HEK293 (cell line): ENCODE data around the gene RHPN2.
"Not testable (repeated sequence)": the region's sequence is repeated elsewhere in the genome, so short reads cannot be mapped to it uniquely, and the experiment has no call there.

Source experiments
- CTCF ChIA-PET: fragments of 350-600 bp; formaldehyde crosslinking; extraction: SDS; loops from one replicate; lab custom pipeline; 2021; ENCODE audit warnings: antibody characterized with exemption; lab: Yijun Ruan, JAX
- POLR2A ChIA-PET: fragments of 300-600 bp; formaldehyde crosslinking; extraction: SDS; loops from one replicate; lab custom pipeline; 2020; ENCODE audit warnings: antibody characterized with exemption, inconsistent platforms; lab: Yijun Ruan, JAX
- H3K27ac ChIP-seq: fragments of 200-500 bp; sonication (Bioruptor generic); 2 replicates; pipeline ENCODE4 v1.5.1; 2014; ENCODE audit warnings: low read depth, low read length, control low read depth, inconsistent platforms; ENCODE audit errors: extremely low read depth
- H3K36me3 ChIP-seq, 2 experiments: fragments of 200-500 bp in 1 of 2; sonication (Bioruptor generic) in 1 of 2; 1 replicate in 1 of 2; 2 replicates in 1 of 2; pipeline ENCODE4 v1.5.1; 2014 to 2017; ENCODE audit warnings: inconsistent platforms in 2 of 2, low read length in 2 of 2; ENCODE audit not compliant: control insufficient read depth in 2 of 2, insufficient read depth in 1 of 2
- H3K4me1 ChIP-seq: fragments of 200-500 bp; sonication (Bioruptor generic); 2 replicates; pipeline ENCODE4 v1.5.1; 2014; ENCODE audit warnings: mild to moderate bottlenecking, low read length, inconsistent platforms; ENCODE audit not compliant: control insufficient read depth, insufficient read depth
- H3K4me3 ChIP-seq: 2 replicates; pipeline ENCODE4 v1.5.1; 2011; ENCODE audit warnings: low read depth, mild to moderate bottlenecking, control low read depth, low read length, moderate library complexity
- H3K9me3 ChIP-seq: fragments of 200-500 bp; sonication (Bioruptor generic); 2 replicates; pipeline ENCODE4 v1.5.1; 2014; ENCODE audit warnings: low read depth, low read length, inconsistent platforms; ENCODE audit not compliant: control insufficient read depth, insufficient read depth
- IKZF3 ChIP-seq: fragments of 450-650 bp; IDR thresholded peaks from 2 replicates; pipeline ENCODE4 v1.5.0; 2018; ENCODE audit warnings: missing biosample characterization, mild to moderate bottlenecking, missing genetic modification characterization, moderate library complexity
- ZIC2 ChIP-seq: fragments of 450-650 bp; formaldehyde crosslinking; IDR thresholded peaks from 2 replicates; pipeline ENCODE4 v1.5.1; 2016; ENCODE audit warnings: missing biosample characterization, missing genetic modification characterization
- ZNF341 ChIP-seq: fragments of 450-650 bp; formaldehyde crosslinking; IDR thresholded peaks from 2 replicates; pipeline ENCODE4; 2016; ENCODE audit warnings: low read depth, missing biosample characterization, missing genetic modification characterization
- ZNF776 ChIP-seq: fragments of 450-650 bp; formaldehyde crosslinking; IDR thresholded peaks from 2 replicates; pipeline ENCODE4 v1.5.0; 2017; ENCODE audit warnings: missing biosample characterization, missing genetic modification characterization, borderline replicate concordance
- ZSCAN16 ChIP-seq: fragments of 450-650 bp; formaldehyde crosslinking; IDR thresholded peaks from 2 replicates; pipeline ENCODE4 v1.5.1; 2016; ENCODE audit warnings: missing biosample characterization, missing genetic modification characterization
- TF ChIP-seq, protein P1 (sequence below): fragments of 450-650 bp; formaldehyde crosslinking; IDR thresholded peaks from 2 replicates; pipeline ENCODE4 v1.5.1; 2016; ENCODE audit warnings: missing biosample characterization, missing genetic modification characterization, borderline replicate concordance
- TF ChIP-seq, protein P2 (sequence below): fragments of 450-650 bp; formaldehyde crosslinking; IDR thresholded peaks from 2 replicates; pipeline ENCODE4 v1.5.1; 2016; ENCODE audit warnings: missing biosample characterization, missing genetic modification characterization
- TF ChIP-seq, protein P3 (sequence below): fragments of 450-650 bp; formaldehyde crosslinking; IDR thresholded peaks from 2 replicates; pipeline ENCODE4 v1.5.1; 2016; ENCODE audit warnings: missing biosample characterization, missing genetic modification characterization, borderline replicate concordance

RHPN2 gene

DNA sequence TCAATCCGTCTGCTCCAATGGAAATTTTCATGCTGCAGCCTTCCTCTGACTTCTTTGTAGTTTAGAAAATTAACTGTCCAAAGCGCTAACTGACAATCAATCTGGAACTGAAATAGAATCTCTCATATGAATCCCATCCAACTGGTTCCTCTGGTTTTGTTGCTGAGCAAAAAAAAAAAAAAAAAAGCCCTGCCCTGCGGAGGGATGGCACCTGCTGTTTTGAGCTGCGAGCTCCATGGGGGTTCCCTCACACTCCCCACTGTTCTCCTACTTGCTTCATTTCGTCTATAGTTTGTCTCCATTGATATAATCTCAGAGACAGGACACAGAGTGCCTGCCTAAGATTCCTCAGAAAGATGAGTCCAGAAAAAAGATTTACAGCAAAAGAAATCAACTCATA lies 59.2 kb downstream of the RHPN2 start:
- no peaks in the 10 kb centered on the region for H3K9me3 ChIP-seq
- H3K27ac ChIP-seq = no peak overlapping the region
- peaks cover 24 to 69% of the 10 kb centered on the region in 2 experiments for H3K36me3 ChIP-seq
- H3K4me1 ChIP-seq = no peaks in the 10 kb centered on the region
- ChIA-PET CTCF (interaction anchor here (0.6 kb wide), 1 partner anchor 18 kb away, joined by 3 read pairs; no protein-coding TSS in a partner anchor), POLR2A (no interaction called here)
- H3K4me3 ChIP-seq = no peak overlapping the region
- no peak for TF ChIP-seq ZNF776 (tag by site-specific recombination)
- TF ChIP-seq ZNF341 (tag by site-specific recombination) = no peak
- TF ChIP-seq, protein P1, sequence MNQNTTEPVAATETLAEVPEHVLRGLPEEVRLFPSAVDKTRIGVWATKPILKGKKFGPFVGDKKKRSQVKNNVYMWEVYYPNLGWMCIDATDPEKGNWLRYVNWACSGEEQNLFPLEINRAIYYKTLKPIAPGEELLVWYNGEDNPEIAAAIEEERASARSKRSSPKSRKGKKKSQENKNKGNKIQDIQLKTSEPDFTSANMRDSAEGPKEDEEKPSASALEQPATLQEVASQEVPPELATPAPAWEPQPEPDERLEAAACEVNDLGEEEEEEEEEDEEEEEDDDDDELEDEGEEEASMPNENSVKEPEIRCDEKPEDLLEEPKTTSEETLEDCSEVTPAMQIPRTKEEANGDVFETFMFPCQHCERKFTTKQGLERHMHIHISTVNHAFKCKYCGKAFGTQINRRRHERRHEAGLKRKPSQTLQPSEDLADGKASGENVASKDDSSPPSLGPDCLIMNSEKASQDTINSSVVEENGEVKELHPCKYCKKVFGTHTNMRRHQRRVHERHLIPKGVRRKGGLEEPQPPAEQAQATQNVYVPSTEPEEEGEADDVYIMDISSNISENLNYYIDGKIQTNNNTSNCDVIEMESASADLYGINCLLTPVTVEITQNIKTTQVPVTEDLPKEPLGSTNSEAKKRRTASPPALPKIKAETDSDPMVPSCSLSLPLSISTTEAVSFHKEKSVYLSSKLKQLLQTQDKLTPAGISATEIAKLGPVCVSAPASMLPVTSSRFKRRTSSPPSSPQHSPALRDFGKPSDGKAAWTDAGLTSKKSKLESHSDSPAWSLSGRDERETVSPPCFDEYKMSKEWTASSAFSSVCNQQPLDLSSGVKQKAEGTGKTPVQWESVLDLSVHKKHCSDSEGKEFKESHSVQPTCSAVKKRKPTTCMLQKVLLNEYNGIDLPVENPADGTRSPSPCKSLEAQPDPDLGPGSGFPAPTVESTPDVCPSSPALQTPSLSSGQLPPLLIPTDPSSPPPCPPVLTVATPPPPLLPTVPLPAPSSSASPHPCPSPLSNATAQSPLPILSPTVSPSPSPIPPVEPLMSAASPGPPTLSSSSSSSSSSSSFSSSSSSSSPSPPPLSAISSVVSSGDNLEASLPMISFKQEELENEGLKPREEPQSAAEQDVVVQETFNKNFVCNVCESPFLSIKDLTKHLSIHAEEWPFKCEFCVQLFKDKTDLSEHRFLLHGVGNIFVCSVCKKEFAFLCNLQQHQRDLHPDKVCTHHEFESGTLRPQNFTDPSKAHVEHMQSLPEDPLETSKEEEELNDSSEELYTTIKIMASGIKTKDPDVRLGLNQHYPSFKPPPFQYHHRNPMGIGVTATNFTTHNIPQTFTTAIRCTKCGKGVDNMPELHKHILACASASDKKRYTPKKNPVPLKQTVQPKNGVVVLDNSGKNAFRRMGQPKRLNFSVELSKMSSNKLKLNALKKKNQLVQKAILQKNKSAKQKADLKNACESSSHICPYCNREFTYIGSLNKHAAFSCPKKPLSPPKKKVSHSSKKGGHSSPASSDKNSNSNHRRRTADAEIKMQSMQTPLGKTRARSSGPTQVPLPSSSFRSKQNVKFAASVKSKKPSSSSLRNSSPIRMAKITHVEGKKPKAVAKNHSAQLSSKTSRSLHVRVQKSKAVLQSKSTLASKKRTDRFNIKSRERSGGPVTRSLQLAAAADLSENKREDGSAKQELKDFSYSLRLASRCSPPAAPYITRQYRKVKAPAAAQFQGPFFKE (tag by site-specific recombination) = no peak
- TF ChIP-seq ZIC2 (tag by site-specific recombination) = peak; percentile 41; the same call in 1 of the 2 replicates
- no peak for TF ChIP-seq ZSCAN16 (tag by site-specific recombination)

DNA sequence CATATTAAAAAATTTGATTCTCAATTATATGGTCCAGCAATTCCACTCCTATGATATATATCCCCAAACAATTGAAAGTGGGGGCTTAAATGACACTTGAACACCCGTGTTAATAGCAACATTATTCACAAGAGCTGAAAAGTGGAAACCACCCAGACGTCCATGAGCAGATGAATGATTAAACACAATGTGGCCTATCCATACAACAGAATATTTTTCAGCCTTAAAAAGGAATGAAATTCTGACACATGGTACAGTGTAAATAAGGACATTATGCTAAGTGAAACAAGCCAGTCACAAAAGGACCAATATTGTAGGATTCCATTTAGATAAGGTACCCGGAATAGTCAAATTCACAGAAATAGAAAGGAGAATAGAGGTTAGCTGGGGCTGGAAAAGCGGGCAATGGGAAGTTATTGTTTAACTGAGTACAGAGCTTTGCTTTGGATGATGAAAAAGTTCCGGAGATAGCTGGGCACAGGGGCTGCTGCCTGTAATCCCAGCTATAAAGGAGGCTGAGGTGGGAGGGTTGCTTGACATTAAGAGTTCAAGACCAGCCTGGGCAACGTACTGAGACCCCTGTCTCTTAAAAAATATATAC lies 61.2 kb downstream of the RHPN2 start:
- H3K4me3 ChIP-seq, H3K9me3 ChIP-seq, H3K27ac ChIP-seq, H3K4me1 ChIP-seq: not testable (repeated sequence)
- peaks cover 20 to 61% of the 10 kb centered on the region in 2 experiments for H3K36me3 ChIP-seq
- POLR2A ChIA-PET = interaction anchor here (0.7 kb wide), 1 partner anchor 21 kb away, joined by 4 read pairs; no protein-coding TSS in a partner anchor
- CTCF ChIA-PET = interaction anchor here (0.8 kb wide), 1 partner anchor 27 kb away, joined by 3 read pairs; no protein-coding TSS in a partner anchor

DNA sequence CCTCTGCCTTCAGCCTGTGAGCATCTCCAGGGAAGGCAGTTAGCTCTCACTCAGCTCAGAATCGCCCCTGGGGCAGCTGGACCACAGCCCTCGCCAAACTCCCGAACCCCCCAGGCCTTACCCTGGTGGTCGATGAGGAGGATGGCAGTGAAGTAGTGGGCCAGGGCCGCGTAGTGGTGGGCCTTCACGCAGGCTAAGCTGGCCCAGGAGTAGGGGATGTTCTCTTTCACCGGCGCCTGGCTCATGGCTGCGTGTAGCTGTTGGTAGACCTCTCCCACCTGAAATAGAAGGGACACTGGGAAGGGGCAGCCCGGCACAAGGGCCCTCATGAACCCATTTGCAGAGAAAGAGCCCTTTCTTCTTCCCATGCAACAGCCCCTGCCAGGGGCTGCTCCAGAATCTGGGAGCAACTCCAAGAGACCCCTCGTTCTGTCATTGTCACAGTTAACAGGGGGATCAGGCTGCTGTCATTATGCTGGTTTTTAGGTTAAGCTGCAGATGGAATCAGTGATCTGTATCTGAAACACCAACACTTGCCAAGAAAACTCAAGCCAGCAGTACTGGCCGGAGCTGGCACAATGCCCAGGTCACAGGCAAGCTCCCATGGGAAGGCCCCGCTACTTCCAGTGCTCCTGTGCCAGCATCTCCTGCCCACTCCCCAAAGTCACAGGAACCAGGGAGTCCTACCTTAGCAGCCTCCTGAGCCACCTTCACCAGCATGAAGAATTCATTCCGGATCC lies 62.4 kb downstream of the RHPN2 start:
- H3K9me3 ChIP-seq, H3K4me1 ChIP-seq, H3K4me3 ChIP-seq, H3K27ac ChIP-seq: not testable (repeated sequence)
- peaks cover 25 to 60% of the 10 kb centered on the region in 2 experiments for H3K36me3 ChIP-seq
- TF ChIP-seq IKZF3 (tag by site-specific recombination) = 0 out of 2 replicates have a peak, but pooled peaks have one; percentile 23
- ChIA-PET CTCF (interaction anchor here (0.6 kb wide), 2 partner anchors 179 to 312 kb away, joined by 3 to 6 read pairs; no protein-coding TSS in a partner anchor), POLR2A (interaction anchor here (0.7 kb wide), 1 partner anchor 22 kb away, joined by 4 read pairs; no protein-coding TSS in a partner anchor)

DNA sequence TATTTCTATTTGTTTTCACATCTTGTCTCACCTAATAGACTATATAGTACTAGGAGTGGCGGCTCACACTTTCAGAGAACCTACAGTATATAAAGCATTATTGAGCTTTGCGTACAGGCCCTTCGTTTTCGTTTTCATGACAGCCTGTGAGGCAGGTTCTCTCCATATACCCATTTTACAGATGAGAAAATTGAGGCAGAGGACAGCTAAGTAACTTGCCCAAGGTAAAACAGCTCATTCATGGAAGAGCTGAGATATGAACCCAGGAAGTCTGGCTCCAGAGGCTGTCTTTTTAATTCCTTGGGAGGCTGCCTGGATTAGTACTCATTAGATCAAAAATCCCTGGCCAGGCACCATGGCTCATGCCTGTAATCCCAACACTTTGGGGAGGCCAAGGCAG lies 63.8 kb downstream of the RHPN2 start:
- CTCF ChIA-PET = interaction anchor here (0.6 to 0.8 kb wide), 4 partner anchors 25 to 714 kb away, joined by 3 to 4 read pairs (median 4); no protein-coding TSS in a partner anchor
- Histone ChIP-seq H3K9me3 (no peaks in the 10 kb centered on the region), H3K4me1 (no peaks in the 10 kb centered on the region), H3K27ac (no peak overlapping the region), H3K36me3 (peaks cover 25 to 60% of the 10 kb centered on the region in 2 experiments), H3K4me3 (no peak overlapping the region)
- POLR2A ChIA-PET = no interaction called here
- no peak for TF ChIP-seq ZNF776 (tag by site-specific recombination)
- TF ChIP-seq, protein P2, sequence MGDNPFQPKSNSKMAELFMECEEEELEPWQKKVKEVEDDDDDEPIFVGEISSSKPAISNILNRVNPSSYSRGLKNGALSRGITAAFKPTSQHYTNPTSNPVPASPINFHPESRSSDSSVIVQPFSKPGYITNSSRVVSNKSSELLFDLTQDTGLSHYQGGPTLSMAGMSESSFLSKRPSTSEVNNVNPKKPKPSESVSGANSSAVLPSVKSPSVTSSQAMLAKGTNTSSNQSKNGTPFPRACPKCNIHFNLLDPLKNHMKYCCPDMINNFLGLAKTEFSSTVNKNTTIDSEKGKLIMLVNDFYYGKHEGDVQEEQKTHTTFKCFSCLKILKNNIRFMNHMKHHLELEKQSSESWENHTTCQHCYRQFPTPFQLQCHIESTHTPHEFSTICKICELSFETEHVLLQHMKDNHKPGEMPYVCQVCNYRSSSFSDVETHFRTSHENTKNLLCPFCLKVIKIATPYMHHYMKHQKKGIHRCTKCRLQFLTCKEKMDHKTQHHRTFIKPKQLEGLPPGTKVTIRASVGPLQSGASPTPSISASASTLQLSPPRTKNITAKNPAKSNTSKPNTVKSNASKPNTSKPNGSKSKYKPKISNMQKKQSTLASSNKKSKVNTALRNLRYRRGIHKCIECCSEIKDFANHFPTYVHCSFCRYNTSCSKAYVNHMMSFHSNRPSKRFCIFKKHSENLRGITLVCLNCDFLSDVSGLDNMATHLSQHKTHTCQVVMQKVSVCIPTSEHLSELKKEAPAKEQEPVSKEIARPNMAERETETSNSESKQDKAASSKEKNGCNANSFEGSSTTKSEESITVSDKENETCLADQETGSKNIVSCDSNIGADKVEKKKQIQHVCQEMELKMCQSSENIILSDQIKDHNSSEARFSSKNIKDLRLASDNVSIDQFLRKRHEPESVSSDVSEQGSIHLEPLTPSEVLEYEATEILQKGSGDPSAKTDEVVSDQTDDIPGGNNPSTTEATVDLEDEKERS = no peak
- TF ChIP-seq, protein P3, sequence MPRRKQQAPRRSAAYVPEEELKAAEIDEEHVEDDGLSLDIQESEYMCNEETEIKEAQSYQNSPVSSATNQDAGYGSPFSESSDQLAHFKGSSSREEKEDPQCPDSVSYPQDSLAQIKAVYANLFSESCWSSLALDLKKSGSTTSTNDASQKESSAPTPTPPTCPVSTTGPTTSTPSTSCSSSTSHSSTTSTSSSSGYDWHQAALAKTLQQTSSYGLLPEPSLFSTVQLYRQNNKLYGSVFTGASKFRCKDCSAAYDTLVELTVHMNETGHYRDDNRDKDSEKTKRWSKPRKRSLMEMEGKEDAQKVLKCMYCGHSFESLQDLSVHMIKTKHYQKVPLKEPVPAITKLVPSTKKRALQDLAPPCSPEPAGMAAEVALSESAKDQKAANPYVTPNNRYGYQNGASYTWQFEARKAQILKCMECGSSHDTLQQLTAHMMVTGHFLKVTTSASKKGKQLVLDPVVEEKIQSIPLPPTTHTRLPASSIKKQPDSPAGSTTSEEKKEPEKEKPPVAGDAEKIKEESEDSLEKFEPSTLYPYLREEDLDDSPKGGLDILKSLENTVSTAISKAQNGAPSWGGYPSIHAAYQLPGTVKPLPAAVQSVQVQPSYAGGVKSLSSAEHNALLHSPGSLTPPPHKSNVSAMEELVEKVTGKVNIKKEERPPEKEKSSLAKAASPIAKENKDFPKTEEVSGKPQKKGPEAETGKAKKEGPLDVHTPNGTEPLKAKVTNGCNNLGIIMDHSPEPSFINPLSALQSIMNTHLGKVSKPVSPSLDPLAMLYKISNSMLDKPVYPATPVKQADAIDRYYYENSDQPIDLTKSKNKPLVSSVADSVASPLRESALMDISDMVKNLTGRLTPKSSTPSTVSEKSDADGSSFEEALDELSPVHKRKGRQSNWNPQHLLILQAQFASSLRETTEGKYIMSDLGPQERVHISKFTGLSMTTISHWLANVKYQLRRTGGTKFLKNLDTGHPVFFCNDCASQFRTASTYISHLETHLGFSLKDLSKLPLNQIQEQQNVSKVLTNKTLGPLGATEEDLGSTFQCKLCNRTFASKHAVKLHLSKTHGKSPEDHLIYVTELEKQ = no peak
